CD4-positive, alpha-beta T cell treated with Interleukin-17A for 4 hours (primary cell): Measurements from ENCODE around the gene CDKN2D.
"Not testable (repeated sequence)": the region's sequence is repeated elsewhere in the genome, so short reads cannot be mapped to it uniquely, and the experiment has no call there.

Experiments used
- DNase-seq: peaks from one replicate; pipeline ENCODE4 v3.0.0-alpha.2; 2020; ENCODE audit warnings: mixed read lengths

Gene CDKN2D

GRCh38 chr19:10580979-10581631, 12.3 kb upstream of the CDKN2D start:
- DNase-seq, result peak; percentile 92

- DNase-seq, result no peak
Observed at GRCh38 chr19:10577951-10578350, 9.2 kb upstream of the CDKN2D start.

GRCh38 chr19:10575011-10575716, 6.4 kb upstream of the CDKN2D start:
- no peak for DNase-seq

GRCh38 chr19:10574462-10574861, 5.7 kb upstream of the CDKN2D start:
- DNase-seq, result no peak

GRCh38 chr19:10573793-10574192, 5.0 kb upstream of the CDKN2D start:
- not testable (repeated sequence) for DNase-seq

GRCh38 chr19:10568062-10568825, 535 bp downstream of the CDKN2D start:
- peak; percentile 73 for DNase-seq

- no peak for DNase-seq
Observed at GRCh38 chr19:10567656-10568055, 1.1 kb downstream of the CDKN2D start.

GRCh38 chr19:10566658-10567410, 1.9 kb downstream of the CDKN2D start:
- DNase-seq, result peak; percentile 34

- DNase-seq, result no peak
Observed at GRCh38 chr19:10566408-10566657, 2.4 kb downstream of the CDKN2D start.

GRCh38 chr19:10565567-10566407, 3.0 kb downstream of the CDKN2D start, which contains the start of gene KRI1:
KRI1 (minus strand) TSS chr19:10566010; CDS start chr19:10565999, 11 bp downstream.
- DNase-seq, result peak; percentile 100

- DNase-seq, result peak; percentile 67
Observed at GRCh38 chr19:10565028-10565566, 3.7 kb downstream of the CDKN2D start.

- no peak for DNase-seq
Observed at GRCh38 chr19:10562609-10563008, 6.2 kb downstream of the CDKN2D start.

GRCh38 chr19:10560154-10560553, 8.6 kb downstream of the CDKN2D start:
- no peak for DNase-seq

GRCh38 chr19:10557603-10558197, 11.1 kb downstream of the CDKN2D start:
- no peak for DNase-seq

GRCh38 chr19:10555610-10555973, 13.2 kb downstream of the CDKN2D start:
- DNase-seq, result no peak

- DNase-seq, result no peak
Observed at GRCh38 chr19:10554760-10555609, 13.8 kb downstream of the CDKN2D start.

- peak; percentile 74 for DNase-seq
Observed at GRCh38 chr19:10553943-10554381, 14.8 kb downstream of the CDKN2D start.

GRCh38 chr19:10553087-10553667, 15.6 kb downstream of the CDKN2D start:
- DNase-seq, result no peak

GRCh38 chr19:10552510-10553053, 16.2 kb downstream of the CDKN2D start:
- DNase-seq, result no peak
